ENCODE results near the gene ILDR2.

GRCh38 chr1:166939741-166940375 lies 35.5 kb downstream of the ILDR2 start:
- TF ChIP-seq CTCF (tag by site-specific recombination; IDR thresholded peaks at IDR 0.05): no peak
- TF ChIP-seq OVOL3 (tag by site-specific recombination; IDR thresholded peaks at IDR 0.05): no peak
- no peak for TF ChIP-seq ZNF664 (tag by site-specific recombination; IDR thresholded peaks at IDR 0.05)
- no peak for TF ChIP-seq ZNF280D (tag by site-specific recombination; IDR thresholded peaks at IDR 0.05)
- no peak for TF ChIP-seq REST (tag by site-specific recombination; IDR thresholded peaks at IDR 0.05)
- no peak for TF ChIP-seq ZNF292 (tag by site-specific recombination; IDR thresholded peaks at IDR 0.05; ENCODE audit: borderline replicate concordance, low read depth)
- no peak for TF ChIP-seq ZBTB11 (tag by site-specific recombination; conservative IDR thresholded peaks at IDR 0.05; ENCODE audit: low read depth)
- TF ChIP-seq KLF10 (tag by site-specific recombination; IDR thresholded peaks at IDR 0.05): no peak
- no peak for TF ChIP-seq ZNF24 (tag by site-specific recombination; IDR thresholded peaks at IDR 0.05)
- no peak for TF ChIP-seq ZEB2 (tag by site-specific recombination; IDR thresholded peaks at IDR 0.05)

All from HEK293 (cell line).